GM12891 (cell line): ENCODE results near the gene RNF213.
A peak's percentile ranks its signal among the peaks of the same experiment; 100 is the strongest.
"Not testable (repeated sequence)": the region's sequence is repeated elsewhere in the genome, so short reads cannot be mapped to it uniquely, and the experiment has no call there.

ENCODE experiments used
- DNase-seq: peaks from one replicate; pipeline ENCODE4 v3.0.0; 2011; ENCODE audit warnings: low spot score; ENCODE audit not compliant: insufficient read length
- FAIRE-seq: peaks from 2 replicates; lab custom pipeline; 2011; peaks lifted over from hg19 to GRCh38; lab: Jason Lieb, UNC
- PAX5 ChIP-seq: IDR thresholded peaks from 2 replicates; pipeline ENCODE4 v1.6.1; 2011; ENCODE audit warnings: low read length, moderate library complexity, mild to moderate bottlenecking; ENCODE audit not compliant: insufficient read depth, severe bottlenecking
- POLR2A ChIP-seq: IDR thresholded peaks from 2 replicates; pipeline ENCODE4 v1.6.1; 2011; ENCODE audit warnings: low read depth, low read length, control low read depth
- POLR2AphosphoS5 ChIP-seq: IDR thresholded peaks from 2 replicates; pipeline ENCODE4 v1.6.1; 2011; ENCODE audit warnings: low read depth, low read length, control low read depth
- POU2F2 ChIP-seq: IDR thresholded peaks from 2 replicates; pipeline ENCODE4 v1.6.1; 2011; ENCODE audit warnings: low read depth, mild to moderate bottlenecking, control low read depth, low read length, moderate library complexity
- SPI1 ChIP-seq: IDR thresholded peaks from 2 replicates; pipeline ENCODE4 v1.6.1; 2011; ENCODE audit warnings: low read depth, low read length, control low read depth
- TAF1 ChIP-seq: IDR thresholded peaks from 2 replicates; pipeline ENCODE4 v1.6.1; 2011; ENCODE audit warnings: low read depth, low read length, control low read depth

Gene RNF213

GRCh38 chr17:80248001-80248893 lies 12.4 kb upstream of the RNF213 start:
- FAIRE-seq (no peak), DNase-seq (no peak)
- TF ChIP-seq POLR2A = no peak
- no peak for TF ChIP-seq POLR2AphosphoS5
- no peak for TF ChIP-seq TAF1
- TF ChIP-seq POU2F2 = no peak
- no peak for TF ChIP-seq SPI1
- TF ChIP-seq PAX5 = no peak

DNA sequence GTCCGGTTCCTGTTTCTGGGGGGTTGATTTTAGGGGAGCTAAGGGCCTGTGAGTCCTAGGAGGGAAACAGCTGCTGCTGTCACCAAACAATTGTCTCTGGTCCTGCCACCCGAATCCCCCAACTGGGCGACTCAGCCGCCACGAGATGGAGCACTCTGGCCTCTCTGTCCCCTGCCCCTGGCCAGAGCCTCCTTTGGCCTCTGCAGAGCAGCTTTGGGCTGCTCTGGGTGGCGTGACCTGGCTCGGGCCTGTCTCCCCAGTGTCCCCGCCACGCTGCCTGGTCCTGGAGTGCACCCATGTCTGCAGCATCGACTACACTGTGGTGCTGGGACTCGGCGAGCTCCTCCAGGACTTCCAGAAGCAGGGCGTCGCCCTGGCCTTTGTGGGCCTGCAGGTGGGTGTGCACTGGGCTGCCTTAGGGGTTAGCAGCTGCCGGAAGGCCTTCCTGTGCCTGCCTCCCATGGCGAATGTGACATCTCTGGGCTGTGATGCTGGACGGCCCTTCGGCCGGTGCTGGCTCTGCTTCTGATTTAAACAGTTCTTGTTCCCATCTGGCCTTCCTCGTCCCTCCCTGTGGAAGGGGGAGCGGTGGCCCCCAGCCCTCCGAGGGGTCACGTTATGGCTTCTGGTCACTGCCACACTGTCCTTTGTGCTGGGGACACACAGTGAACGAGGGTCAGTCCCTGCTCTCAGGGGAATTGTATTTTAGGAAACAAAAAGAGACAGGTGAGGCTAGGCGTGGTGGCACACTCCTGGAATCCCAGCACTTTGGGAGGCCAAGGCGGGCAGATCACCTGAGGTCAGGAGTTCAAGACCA lies 11.6 kb upstream of the RNF213 start:
- FAIRE-seq = no peak

GRCh38 chr17:80251966-80252365 lies 8.7 kb upstream of the RNF213 start:
- DNase-seq = no peak
- no peak for FAIRE-seq
- TF ChIP-seq POLR2AphosphoS5 (no peak), SPI1 (no peak), POU2F2 (no peak), POLR2A (no peak), PAX5 (no peak), TAF1 (no peak)

More for the DNA sequence above, 11.6 kb upstream of the RNF213 start:
- no peak for DNase-seq
- TF ChIP-seq TAF1 = no peak
- TF ChIP-seq POLR2A = no peak
- no peak for TF ChIP-seq POU2F2
- no peak for TF ChIP-seq SPI1
- TF ChIP-seq PAX5 = no peak
- no peak for TF ChIP-seq POLR2AphosphoS5

DNA sequence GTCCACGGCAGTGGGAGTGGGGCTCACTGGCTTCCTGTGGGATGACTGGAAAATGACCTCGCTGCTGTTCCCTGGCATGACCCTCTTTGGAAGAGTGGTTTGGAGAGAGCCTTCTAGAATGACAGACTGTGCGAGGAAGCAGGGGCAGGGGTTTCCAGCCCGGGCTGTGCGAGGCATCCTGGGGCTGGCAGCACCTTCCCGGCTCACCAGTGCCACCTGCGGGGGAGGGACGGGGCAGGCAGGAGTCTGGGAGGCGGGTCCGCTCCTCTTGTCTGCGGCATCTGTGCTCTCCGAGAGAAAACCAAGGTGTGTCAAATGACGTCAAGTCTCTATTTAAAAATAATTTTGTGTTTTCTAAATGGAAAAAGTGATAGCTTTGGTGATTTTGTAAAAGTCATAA lies 7.8 kb upstream of the RNF213 start:
- FAIRE-seq = no peak
- DNase-seq = peak; percentile 82
- TF ChIP-seq PAX5 (no peak), SPI1 (no peak), POU2F2 (no peak), TAF1 (no peak), POLR2AphosphoS5 (no peak), POLR2A (no peak)

DNA sequence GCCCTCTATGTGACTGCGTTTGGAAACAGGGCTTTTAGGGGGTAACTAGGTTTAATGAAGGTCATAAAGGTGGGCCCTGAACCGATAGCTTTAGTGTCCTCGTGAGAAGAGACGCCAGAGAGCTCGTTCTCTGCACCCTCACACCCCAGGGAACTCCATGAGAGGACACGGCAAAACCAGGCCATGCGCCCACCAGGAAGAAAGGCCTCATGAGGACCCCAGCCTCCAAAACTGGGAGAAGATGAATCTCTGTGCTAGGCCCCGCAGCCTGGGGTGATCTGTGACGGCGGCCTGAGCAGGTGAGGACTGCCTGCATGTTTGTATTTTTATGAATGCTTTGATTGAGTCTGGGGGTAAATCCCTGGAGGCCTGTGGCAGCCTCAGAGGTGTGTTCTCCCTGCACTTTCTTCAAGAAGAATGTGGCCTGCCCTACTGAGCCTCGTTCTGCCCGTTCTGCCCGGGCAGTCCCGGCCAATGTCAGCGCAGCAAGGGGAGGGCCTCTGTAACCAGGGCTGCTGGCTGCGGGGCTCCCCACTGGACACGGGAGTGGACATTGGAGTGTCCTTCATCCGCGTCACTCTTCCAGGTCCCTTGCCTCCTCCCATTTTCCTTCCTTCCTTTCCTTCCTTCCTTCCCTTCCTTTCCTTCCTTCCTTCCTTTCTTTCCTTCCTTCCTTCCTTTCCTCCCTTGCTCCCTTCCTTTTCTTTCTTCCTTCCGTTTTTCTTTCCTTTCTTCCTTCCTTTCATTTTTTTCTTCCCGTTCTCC lies 6.8 kb upstream of the RNF213 start:
- TF ChIP-seq POLR2A = no peak
- no peak for TF ChIP-seq POU2F2
- TF ChIP-seq TAF1 = no peak
- no peak for TF ChIP-seq PAX5
- TF ChIP-seq POLR2AphosphoS5 = no peak
- TF ChIP-seq SPI1 = no peak
- FAIRE-seq = no peak
- no peak for DNase-seq

- TF ChIP-seq POU2F2 = peak; percentile 54; the same call in 1 of the 2 replicates
- peak; percentile 15 for TF ChIP-seq PAX5
- no peak for TF ChIP-seq TAF1
- no peak for TF ChIP-seq SPI1
- TF ChIP-seq POLR2AphosphoS5 = no peak
- FAIRE-seq (peak; percentile 93), DNase-seq (no peak)
Measured at GRCh38 chr17:80254396-80255251, 6.0 kb upstream of the RNF213 start.

- FAIRE-seq = no peak
- TF ChIP-seq SPI1 (no peak), POU2F2 (no peak), POLR2AphosphoS5 (no peak), POLR2A (no peak), TAF1 (no peak), PAX5 (no peak)
- DNase-seq = no peak
Measured at GRCh38 chr17:80256034-80256350, 4.7 kb upstream of the RNF213 start.

GRCh38 chr17:80257716-80258213 lies 2.9 kb upstream of the RNF213 start:
- FAIRE-seq (no peak), DNase-seq (no peak)
- TF ChIP-seq POLR2AphosphoS5 (no peak), TAF1 (no peak), POLR2A (no peak), SPI1 (no peak), POU2F2 (no peak), PAX5 (no peak)

GRCh38 chr17:80258296-80258695 lies 2.4 kb upstream of the RNF213 start:
- not testable (repeated sequence) for DNase-seq, FAIRE-seq
